ENCODE results near the gene CLEC4F.

CLEC4F gene

GRCh38 chr2:70785137-70785911, 35.1 kb downstream of the CLEC4F start:
- no peak for DNase-seq

DNA sequence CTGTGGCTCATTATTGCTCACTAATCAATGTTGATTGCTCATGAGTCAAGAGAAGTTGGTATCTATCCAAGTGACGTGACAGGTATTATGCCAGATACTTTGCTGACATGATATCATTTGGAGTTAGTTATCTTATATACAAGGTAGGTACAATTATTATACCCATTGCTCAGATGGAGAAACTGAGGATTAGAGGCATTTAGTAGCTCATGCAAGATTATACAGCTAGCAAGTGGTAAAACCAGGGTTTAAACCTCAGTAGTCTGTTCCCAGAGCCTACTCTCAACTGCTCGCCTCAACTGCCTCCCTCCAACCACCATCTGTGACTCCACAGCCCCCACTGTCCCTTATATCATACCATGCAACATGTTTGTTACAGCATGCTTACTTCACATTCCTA, 36.1 kb downstream of the CLEC4F start:
- DNase-seq: no peak

GRCh38 chr2:70779911-70780545, 40.4 kb downstream of the CLEC4F start:
- DNase-seq: no peak

DNA sequence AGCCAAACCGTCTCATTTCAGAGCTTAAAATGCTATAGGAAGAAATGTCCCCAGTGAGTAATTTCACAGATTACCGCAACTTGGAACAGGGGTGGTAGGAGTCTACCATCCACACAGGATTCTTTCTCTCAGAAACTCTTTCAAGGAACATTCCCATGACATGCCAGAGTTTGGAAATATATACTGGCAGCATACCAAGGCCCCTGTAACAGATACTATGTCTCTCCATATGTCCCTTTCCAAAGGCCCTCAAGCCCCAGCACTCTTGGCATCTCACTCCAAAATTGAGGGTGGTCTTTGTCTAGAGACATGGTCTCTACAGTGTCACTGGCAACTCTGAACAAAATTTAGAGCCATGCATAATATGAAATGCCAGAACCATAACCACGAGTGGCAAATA, 40.9 kb downstream of the CLEC4F start:
- DNase-seq: no peak

- no peak for DNase-seq
These were observed 41.7 kb downstream of the CLEC4F start for GRCh38 chr2:70778676-70779075.

- DNase-seq: no peak
These were observed 42.9 kb downstream of the CLEC4F start for GRCh38 chr2:70777450-70777849.

DNA sequence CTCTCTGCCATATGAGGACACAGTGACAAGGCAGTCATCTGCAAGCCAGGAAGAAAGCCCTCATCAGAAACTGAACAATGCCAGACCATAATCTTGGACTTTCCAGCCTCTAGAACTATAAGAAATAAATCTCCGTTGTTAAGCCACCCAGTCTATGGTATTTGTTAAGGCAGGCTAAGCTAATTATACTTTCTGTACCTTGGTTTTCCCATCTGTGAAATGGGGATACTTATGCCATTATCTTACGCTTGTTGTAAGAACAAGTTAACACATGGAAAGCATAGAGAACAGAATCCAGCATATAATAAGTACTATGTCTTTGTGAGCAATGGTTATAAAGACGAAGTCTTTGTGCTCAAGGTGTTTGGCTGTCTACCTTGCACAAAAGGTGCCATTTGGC, 44.1 kb downstream of the CLEC4F start:
- DNase-seq: no peak

DNA sequence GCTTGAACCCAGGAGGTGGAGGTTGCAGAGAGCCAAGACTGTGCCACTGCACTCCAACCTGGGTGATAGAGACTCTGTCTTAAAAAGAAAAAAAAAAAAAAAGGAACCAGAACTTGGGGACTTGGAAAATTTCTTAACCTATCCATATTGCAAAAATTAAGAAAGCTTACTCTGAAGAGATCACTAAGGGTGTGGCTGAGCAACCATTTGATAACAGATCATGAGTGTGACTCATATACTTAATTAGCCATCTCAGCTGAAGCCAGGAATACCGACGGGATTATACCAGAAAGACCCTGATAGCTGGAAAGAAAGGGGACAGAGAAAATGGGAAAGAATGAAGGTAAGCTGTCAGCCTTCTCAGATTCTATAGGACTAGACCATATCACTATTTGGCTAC, 45.3 kb downstream of the CLEC4F start:
- DNase-seq: no peak

DNA sequence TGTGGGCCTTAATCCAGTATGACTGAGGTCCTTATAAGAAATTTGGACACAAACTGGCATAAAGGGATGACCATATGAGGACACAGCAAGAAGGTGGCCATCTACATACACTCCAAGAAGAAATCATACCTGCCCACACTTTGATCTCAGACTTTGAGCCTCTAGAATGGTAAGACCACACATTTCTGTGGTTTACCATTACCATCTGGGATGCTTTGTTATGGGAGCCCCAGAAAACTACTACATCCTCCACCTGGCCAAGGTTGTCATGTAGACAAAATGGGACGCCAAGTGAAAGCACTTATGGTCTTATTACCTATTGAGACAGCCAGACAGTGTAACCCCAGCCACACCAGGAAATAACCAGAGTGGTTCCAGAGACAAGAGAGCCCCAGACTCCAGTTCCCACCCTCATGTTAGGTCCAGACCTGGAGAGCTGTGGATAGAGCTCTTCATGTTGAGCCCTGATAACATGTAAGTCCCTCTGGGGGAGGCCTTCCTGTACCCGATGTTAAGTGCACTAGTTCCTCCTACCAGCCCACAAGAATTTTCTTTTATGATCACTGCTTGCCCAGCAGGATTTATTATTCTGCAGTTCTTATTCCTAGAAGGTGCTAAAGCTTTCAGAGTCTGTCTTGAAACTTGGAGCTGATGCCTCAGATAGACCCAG, 47.8 kb downstream of the CLEC4F start:
- DNase-seq: no peak

DNA sequence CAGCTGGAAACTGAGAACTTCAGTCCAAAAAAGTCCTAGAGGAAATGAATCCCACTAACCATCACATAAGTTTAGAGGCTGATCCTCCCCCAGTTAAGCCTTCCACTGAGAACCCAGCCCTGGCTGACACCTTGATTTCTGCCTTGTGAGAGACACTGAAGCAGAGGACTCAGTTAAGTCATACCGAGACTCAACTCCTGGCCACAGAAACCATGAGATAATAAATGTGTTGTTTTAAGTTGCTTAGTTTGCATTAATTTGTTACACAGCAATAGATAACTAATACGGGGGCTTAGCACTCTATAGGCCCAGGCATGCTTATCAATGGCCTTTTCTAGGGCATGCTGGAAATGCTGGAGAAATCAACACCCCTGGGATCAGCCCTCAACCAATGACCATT, 49.0 kb downstream of the CLEC4F start:
- no peak for DNase-seq

DNA sequence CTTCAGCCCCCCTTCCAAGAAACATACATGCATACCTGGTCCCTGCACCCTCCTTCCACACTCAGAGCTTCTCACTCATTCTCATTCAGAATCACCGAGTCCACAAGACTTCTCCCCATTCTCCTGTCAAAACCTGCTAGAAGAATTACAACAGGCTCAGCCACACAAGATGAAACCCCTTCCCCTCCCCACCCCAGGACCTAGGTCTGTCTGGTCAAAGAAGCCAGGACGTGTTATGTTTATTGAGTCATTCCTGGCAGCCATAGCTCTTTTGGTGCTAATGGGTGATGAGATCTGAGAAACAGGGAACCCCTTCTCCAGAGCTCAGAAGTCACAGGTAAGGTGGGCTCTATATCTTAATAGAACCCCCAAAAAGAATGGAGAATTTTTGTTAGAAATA, 50.9 kb downstream of the CLEC4F start:
- no peak for DNase-seq

DNA sequence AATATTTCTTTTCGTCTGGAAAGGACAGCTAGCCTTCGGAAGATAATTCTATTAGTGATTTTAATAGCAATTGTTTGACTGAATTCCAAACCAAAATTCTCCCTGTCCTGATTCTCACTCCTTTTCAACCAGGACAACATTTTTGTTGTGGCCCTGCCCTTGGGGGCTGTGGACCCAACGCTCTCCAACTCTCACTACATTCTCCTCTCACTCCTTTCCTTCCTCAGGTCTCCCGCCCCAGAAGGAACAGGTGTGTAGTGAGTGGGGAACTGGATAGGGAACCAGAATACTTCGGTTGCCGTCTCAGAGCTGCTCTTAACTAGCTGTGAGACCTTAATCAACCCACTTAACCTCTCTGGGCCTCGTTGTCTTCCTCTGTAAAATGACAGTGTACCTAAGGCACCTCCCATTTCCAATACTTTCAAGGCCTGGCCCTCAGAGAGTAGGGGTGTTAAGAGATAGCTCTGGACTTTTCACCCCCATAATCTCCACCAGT, 51.8 kb downstream of the CLEC4F start:
- DNase-seq: no peak

- DNase-seq: no peak
These were observed 52.5 kb downstream of the CLEC4F start, which contains the start of gene ADD2 for GRCh38 chr2:70767699-70768589. Gene ADD2, minus strand, starts transcription at chr2:70768200. Its CDS starts 61,792 bp downstream, at chr2:70706408.

GRCh38 chr2:70767079-70767698, 53.2 kb downstream of the CLEC4F start:
- no peak for DNase-seq

DNA sequence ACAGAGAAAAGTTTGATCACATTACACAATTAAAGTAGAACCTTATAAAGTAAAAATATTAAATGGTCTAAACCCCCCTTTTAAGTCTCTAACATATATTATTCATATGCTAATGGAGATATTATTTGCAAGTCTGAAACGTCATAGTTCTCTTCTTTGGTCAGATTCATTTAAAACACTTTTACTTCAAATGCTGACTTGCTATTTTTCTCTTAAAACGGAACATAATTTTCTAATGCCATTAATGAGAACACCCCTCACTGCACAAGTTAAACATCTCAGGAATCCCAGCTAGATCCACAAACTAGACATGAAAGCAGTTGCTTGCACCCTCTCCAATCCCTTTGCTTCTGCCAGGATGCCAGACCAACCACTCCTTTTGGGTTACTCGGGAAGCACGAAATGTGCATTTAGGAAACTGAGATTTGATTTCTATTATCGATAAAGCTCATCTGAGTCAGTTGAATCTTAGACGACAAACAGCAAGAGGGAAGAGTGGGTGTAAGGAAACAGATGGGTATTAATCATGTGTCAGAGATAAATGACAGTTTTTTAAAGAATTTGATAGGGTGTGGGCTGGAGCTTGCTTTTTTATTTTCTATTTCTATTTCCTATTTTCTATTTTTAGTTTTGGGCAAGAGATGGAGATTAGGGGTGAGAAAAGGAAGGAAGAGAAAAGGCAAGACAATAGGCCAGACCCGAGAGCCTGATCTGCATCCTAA, 53.9 kb downstream of the CLEC4F start:
- no peak for DNase-seq

DNA sequence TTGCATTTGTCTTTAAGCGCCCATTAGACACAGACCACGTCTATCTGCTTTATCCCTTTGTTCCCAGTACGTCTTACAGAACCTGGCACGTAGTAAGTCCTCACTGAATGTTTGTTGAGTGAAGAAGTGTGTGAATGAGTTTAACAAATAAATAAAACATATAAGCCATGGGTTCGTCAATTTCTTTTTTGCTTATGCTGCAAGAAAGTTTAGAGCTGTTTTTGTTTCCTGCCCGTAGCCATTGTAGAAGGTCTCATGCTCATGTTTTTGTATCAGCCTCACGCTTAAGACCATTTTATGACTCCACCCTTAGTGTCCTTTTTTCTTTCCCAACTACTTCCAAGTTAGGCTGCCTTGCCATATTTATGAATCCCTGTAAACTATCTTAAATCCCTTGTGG, 54.9 kb downstream of the CLEC4F start:
- DNase-seq: no peak

DNA sequence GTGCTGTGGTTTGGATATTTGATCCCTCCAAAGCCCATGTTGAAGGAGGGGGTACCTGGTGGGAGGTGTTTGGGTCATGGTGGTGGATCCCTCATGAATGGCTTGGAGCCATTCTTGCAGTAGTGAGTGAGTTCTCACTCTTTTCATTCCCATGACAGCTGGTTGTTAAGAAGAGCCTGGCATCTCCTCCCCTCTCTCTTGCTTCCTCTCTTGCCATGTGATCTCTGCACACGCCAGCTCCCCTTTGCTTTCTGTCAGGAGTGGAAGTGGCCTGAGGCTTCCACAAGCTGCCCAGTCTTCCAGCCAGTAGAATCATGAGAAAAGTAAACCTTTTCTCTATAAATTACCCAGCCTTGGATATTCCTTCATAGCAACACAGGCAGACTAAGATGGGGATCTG, 61.0 kb downstream of the CLEC4F start:
- no peak for DNase-seq

Data from GF-D8 (cell line).